Uterus (tissue), 4 donors: Measurements from ENCODE around the gene PDE8A. TPM values are rescaled to one million over a fixed set of nuclear protein-coding genes. Genes with fewer than 3 reads are reported as not detected.

Experiments used
- DNase-seq, 2 donors: peaks; one replicate each; pipeline ENCODE4 v3.0.0-alpha.2; 2019 to 2020
- H3K27ac ChIP-seq, 2 donors: fragments of 200-600 bp; sonication (generic); 1 replicate in 1 of 2; 2 replicates in 1 of 2; pipeline ENCODE4 v1.5.1; 2016 to 2018
- H3K27me3 ChIP-seq, 2 donors: fragments of 200-600 bp; sonication (generic); one replicate each; pipeline ENCODE4 v1.5.1; 2018 to 2019; ENCODE audit warnings: control low read depth in 1 of 2
- H3K36me3 ChIP-seq, 2 donors: fragments of 200-600 bp; sonication (generic); one replicate each; pipeline ENCODE4 v1.5.1; 2019; ENCODE audit warnings: control low read depth in 1 of 2
- H3K4me1 ChIP-seq, 2 donors: fragments of 200-600 bp; sonication (generic); one replicate each; pipeline ENCODE4 v1.5.1; 2018 to 2019; ENCODE audit warnings: control low read depth in 1 of 2
- H3K4me3 ChIP-seq, 2 donors: fragments of 200-600 bp; sonication (generic); 1 replicate in 1 of 2; 2 replicates in 1 of 2; pipeline ENCODE4 v1.5.1; 2018 to 2019; ENCODE audit warnings: mild to moderate bottlenecking in 1 of 2
- H3K9me3 ChIP-seq, 2 donors: fragments of 200-600 bp; sonication (generic); one replicate each; pipeline ENCODE4 v1.5.1; 2019; ENCODE audit warnings: control low read depth in 1 of 2
- CTCF ChIP-seq, 4 experiments: fragments of 200-600 bp in 2 of 4; fragments of 450-650 bp in 2 of 4; sonication (generic) in 2 of 4; IDR thresholded peaks; one replicate each; pipeline ENCODE4 v1.5.1; 2016 to 2019; ENCODE audit warnings: antibody characterized with exemption in 4 of 4, mild to moderate bottlenecking in 2 of 4, moderate library complexity in 1 of 4
- POLR2A ChIP-seq, 2 donors: fragments of 450-650 bp; IDR thresholded peaks; one replicate each; pipeline ENCODE4 v1.6.1; 2016; ENCODE audit warnings: antibody characterized with exemption in 2 of 2, mild to moderate bottlenecking in 1 of 2, moderate library complexity in 1 of 2
- intact Hi-C: fragments of 100-400 bp; cut with DNase I; formaldehyde crosslinking; loops from one replicate; pipeline ENCODE4 v1.15.1; 2023; ENCODE audit warnings: low total_unique reads
- total RNA-seq, 4 donors: library from RNA; depleted of rRNA in 3 of 4; stranded (reverse); fragments of >200 nt in 3 of 4; gene quantifications; one replicate each; pipeline versions ENCODE4 v1.1.0 to v1.2.4, GENCODE V29; 2014 to 2023
- donor health status: DM: yes; HTN: yes; CAD: no.

PDE8A gene
- total RNA-seq, 4 donors from 2014 or later = 25.1 to 67.0 (median 34.0) TPM

DNA sequence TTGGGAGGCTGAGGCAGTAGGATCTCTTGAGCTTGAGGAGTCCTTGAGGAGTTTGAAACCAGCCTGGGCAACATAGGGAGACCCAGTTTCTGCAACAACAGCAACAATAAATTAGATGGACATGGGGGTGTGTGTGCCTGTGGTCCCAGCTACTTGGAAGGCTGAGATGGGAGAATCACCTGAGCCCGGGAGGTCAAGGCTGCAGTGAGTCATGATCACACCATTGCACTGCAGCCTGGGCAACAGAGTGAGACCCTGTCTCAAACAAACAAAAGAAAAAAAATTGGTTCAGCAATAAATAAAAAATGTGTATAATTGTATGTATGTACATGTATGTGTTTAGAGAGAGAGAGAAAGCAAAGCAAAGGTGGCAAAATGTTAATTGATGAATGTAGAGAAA is 83.1 kb downstream of the PDE8A start:
- no peak overlapping the region for H3K27ac ChIP-seq
- DNase-seq = no peak
- peaks cover 0 to 5% of the 10 kb centered on the region in 2 donors for H3K9me3 ChIP-seq
- H3K36me3 ChIP-seq = no peaks in the 10 kb centered on the region
- TF ChIP-seq CTCF (IDR thresholded peaks at IDR 0.05) (no peak), POLR2A (IDR thresholded peaks at IDR 0.05) (no peak)
- no peaks in the 10 kb centered on the region for H3K27me3 ChIP-seq
- intact Hi-C loops = no loop called here
- no peaks in the 10 kb centered on the region for H3K4me1 ChIP-seq
- no peak overlapping the region for H3K4me3 ChIP-seq

DNA sequence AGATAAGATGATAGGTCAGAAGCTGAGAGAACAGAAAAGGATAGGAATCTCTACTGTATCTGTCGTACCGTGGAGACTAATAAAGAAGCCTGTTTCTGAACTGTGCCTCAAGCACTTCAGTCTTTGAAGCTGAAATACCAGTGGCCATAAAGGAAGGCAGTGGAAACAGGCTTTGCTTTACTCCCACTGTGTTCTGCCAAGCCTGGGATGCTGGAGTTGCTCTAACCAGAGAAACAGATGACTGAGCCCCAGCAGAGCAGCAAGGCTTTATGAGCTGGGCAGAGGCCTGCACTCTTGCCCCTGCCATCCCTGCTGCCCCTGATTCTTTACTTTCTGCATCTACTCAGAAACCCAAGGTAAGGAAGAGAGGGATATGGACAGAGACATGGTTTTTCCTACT is 89.4 kb downstream of the PDE8A start:
- H3K36me3 ChIP-seq = no peaks in the 10 kb centered on the region
- no peak for TF ChIP-seq CTCF (IDR thresholded peaks at IDR 0.05)
- TF ChIP-seq POLR2A (IDR thresholded peaks at IDR 0.05) = no peak
- H3K9me3 ChIP-seq = no peaks in the 10 kb centered on the region
- no peaks in the 10 kb centered on the region for H3K27me3 ChIP-seq
- intact Hi-C loops = no loop called here
- no peak overlapping the region for H3K4me3 ChIP-seq
- H3K27ac ChIP-seq = no peak overlapping the region
- no peaks in the 10 kb centered on the region for H3K4me1 ChIP-seq
- no peak for DNase-seq

DNA sequence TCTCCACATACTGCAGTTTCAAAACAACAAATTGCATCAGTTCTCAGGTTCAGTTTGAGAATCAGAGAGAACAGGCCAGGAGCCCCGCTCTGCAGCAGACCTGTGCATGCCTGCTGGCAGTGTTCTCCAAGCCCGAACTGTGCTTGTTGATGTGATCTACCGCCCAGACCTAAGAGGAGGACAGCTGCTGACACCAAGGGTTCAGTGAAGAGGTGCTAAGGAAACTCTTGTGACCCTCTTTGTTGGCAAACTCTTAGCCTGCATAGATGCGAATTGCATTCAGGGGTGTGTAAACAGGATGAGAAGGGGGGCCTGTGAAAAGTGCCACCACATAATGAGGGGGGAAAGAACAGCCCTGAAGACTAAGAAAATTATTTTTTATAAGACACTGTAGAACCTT is 89.8 kb downstream of the PDE8A start:
- Histone ChIP-seq H3K27me3 (no peaks in the 10 kb centered on the region), H3K27ac (no peak overlapping the region), H3K36me3 (no peaks in the 10 kb centered on the region), H3K4me3 (no peak overlapping the region), H3K4me1 (no peaks in the 10 kb centered on the region), H3K9me3 (no peaks in the 10 kb centered on the region)
- DNase-seq = no peak
- intact Hi-C loops = no loop called here
- TF ChIP-seq CTCF (IDR thresholded peaks at IDR 0.05) (no peak), POLR2A (IDR thresholded peaks at IDR 0.05) (no peak)

GRCh38 chr15:85072917-85073316 is 91.3 kb downstream of the PDE8A start:
- no peak overlapping the region for H3K4me3 ChIP-seq
- no peak overlapping the region for H3K27ac ChIP-seq
- intact Hi-C loops = no loop called here
- no peaks in the 10 kb centered on the region for H3K36me3 ChIP-seq
- no peaks in the 10 kb centered on the region for H3K27me3 ChIP-seq
- TF ChIP-seq CTCF (IDR thresholded peaks at IDR 0.05) = no peak
- H3K4me1 ChIP-seq = no peaks in the 10 kb centered on the region
- DNase-seq = no peak
- H3K9me3 ChIP-seq = no peaks in the 10 kb centered on the region

DNA sequence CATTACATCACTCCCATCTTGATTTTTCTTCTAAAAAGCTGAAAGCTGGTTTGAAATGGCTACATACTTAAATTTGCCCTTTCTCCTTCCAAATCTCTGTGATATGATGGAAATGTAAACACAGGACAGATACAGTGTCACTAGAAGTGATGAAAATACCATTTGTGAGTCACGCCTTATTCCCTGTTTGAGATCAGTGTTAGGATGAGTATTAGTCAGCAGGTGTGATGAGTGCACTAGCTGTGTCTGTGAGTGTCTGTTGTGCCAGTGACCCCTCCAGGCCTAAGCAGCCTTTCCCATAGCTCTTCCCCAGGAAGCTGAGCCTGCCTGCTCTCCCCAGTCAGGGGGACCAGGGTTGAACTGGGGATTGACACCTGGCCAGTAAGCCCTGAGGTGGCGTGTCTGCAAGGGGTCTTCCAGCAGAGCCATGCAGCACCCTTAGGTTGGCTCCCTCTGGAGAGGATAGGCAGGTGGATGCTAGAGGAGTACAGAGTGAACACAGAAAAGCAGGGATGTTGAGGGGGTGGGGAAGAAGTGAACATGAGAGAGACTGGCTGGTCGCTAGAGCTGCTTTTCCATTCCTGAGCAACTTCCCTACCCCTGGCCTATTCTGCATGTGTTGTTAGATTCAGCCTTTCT is 92.0 kb downstream of the PDE8A start:
- intact Hi-C loops = no loop called here
- Histone ChIP-seq H3K9me3 (no peaks in the 10 kb centered on the region), H3K27ac (no peak overlapping the region), H3K4me1 (no peaks in the 10 kb centered on the region), H3K27me3 (no peaks in the 10 kb centered on the region), H3K36me3 (no peaks in the 10 kb centered on the region), H3K4me3 (no peak overlapping the region)
- DNase-seq = no peak
- TF ChIP-seq CTCF (IDR thresholded peaks at IDR 0.05) (no peak), POLR2A (IDR thresholded peaks at IDR 0.05) (no peak)
